ENCODE results near the gene DNAH1.

DNAH1 gene

DNA sequence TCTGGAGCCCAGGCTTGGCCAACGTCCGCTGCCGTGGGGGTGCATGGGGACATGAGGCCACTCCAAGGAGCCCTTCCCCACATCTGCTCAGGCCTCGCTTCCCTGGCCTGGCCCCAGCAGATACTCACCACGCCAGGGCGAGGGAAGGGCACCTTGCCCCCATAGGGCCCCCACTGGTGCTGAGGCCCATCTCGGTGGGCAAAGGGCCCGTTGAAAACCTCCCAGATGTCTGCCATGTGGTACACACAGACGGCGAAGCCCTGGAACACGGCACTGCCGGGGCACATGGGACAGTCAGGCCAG lies 124.1 kb downstream of the DNAH1 start:
- TF ChIP-seq, protein P1, sequence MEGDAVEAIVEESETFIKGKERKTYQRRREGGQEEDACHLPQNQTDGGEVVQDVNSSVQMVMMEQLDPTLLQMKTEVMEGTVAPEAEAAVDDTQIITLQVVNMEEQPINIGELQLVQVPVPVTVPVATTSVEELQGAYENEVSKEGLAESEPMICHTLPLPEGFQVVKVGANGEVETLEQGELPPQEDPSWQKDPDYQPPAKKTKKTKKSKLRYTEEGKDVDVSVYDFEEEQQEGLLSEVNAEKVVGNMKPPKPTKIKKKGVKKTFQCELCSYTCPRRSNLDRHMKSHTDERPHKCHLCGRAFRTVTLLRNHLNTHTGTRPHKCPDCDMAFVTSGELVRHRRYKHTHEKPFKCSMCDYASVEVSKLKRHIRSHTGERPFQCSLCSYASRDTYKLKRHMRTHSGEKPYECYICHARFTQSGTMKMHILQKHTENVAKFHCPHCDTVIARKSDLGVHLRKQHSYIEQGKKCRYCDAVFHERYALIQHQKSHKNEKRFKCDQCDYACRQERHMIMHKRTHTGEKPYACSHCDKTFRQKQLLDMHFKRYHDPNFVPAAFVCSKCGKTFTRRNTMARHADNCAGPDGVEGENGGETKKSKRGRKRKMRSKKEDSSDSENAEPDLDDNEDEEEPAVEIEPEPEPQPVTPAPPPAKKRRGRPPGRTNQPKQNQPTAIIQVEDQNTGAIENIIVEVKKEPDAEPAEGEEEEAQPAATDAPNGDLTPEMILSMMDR (conservative IDR thresholded peaks at IDR 0.05) = no peak
- no peak overlapping the region for H3K27ac ChIP-seq

DNA sequence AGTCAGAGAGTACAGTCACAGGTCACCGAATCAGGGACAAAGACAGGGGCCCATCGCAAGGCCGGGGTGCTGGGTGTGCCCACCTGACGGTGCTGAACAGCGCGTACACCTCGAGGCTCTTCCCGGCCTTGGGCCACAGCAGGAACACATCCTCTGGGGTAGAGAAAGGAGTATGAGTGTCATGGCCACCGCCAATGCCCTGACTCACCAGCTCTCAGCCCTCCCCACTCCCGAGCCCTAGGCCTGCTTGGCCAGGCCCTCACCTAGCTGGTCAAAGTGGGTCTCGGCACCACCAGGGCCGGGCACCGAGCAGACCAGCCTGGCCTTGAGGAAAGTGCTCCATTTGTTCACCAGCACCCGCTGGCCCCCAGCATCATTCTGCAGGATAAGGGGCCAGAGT lies 124.6 kb downstream of the DNAH1 start:
- H3K27ac ChIP-seq = no peak overlapping the region
- TF ChIP-seq, protein P1 (conservative IDR thresholded peaks at IDR 0.05) = no peak

DNA sequence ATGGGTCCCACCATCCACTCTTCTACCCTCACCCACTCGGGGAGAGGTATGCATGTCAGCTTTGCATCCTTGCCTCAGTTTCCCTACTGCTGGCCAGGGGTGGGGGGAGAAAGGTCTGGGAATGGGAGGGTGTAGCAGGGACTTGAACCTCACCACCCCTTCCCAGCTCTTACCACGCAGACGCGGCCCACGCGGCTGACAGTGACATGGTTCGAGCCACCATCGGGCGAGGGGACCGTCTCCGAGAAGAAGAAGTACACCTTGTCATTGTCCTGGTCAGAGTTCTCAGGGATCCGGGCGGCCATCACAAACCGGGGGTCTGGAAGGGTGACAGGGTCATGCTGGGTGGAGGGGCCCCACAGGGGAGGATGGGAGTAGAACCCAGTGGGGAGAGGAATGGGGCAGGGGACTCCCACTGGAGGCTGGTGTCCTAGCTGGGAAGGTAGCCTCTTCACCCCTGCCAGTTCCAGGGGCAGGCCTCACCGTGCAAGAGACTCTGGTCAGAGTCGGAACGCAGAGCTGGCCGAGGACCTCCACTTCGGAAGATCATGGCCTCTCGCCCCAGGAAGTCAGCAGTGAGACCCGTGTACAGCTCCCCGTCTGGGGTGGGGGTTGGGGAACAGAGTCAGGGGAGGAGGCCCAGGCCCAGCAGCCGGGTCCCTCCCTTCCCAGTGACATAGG lies 125.1 kb downstream of the DNAH1 start:
- no peak overlapping the region for H3K27ac ChIP-seq
- TF ChIP-seq, protein P1 (conservative IDR thresholded peaks at IDR 0.05) = no peak

DNA sequence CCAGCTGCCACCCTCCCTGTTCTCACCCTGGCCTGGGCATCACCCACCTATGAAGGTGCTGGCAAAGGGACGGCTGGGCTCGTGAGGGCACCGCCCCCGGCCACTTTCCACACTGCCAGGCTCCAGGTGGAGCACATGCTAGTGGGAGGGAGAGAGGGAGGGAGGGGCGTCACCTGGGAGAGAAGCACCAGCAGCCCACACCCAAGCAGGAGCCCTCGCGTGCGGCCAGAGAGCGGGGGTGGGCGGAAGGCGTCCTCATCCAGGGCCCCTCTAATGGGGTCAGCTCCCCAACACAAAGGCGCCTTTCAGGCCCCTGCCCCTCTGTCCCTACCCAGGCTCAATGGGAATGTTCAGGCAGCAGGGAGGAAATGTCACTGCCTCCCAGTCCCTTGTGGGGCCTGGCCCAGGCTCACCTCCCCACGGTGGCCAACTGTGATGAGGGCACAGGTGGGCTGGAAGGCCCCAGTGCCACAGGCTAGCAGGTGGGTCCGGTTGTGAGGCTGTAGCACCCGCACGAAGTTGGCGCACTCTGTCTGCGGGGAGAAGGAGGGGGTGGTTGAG lies 125.7 kb downstream of the DNAH1 start:
- TF ChIP-seq, protein P1 (conservative IDR thresholded peaks at IDR 0.05) = no peak
- H3K27ac ChIP-seq = no peak overlapping the region

DNA sequence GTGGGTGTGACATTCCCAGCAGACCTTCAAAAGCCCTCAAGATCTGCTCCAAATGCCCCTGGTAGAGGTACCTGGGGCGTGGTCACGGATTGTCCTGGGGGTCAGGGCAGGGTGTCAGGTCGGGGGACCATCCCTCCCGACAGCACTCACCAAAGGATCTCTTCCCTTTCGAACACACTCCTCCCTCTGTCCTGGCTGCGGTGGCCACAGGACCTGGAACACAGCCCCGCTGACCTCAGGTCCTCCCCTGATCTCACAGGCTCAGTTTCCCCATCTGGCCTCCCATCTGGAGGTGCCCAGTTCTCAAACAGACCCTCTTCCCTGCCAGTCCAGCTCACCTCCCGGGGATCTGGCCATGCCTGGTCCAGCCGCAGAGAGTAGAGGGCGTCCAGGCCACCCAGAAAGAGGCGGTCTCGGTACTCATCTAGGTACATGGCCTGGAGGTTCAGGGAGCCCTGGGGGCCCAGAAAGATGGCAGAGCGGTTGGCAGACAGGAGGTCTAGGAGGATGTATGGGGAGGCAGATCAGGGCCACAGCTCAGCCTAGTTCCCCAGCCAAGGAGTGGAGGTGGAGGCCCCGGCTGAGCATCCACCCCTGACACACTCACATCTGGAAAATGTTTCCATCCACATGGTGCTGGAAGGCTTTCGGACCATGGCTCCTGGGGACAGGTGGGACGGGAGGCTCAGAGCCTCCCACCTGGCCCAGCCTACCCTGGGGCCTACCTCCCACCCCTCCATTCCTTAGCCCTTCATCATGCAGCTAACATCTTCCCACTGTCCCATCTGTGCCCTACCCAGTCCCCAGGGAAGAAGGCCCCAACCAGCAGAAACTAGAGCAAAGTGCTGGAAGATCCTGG lies 126.5 kb downstream of the DNAH1 start:
- TF ChIP-seq, protein P1 (conservative IDR thresholded peaks at IDR 0.05) = no peak
- H3K27ac ChIP-seq = no peak overlapping the region

DNA sequence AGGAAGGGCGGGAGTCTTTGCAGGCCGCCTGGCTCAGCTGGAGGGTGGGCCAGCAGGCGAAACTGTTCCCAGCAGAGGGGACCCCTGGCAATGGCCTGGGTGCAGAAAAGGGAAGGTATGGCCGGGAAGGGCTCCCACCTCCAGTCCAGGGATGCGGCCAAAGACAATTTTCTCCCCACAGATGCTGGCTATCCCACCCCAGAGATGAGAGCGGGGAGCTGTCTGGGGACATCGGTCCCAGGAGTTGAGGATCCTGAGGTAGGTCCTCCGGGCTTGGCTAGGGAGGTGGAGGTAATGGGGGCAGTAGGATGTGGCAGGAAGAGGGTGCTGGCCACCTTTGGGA lies 127.1 kb downstream of the DNAH1 start:
- TF ChIP-seq, protein P1 (conservative IDR thresholded peaks at IDR 0.05) = no peak
- H3K27ac ChIP-seq = no peak overlapping the region

DNA sequence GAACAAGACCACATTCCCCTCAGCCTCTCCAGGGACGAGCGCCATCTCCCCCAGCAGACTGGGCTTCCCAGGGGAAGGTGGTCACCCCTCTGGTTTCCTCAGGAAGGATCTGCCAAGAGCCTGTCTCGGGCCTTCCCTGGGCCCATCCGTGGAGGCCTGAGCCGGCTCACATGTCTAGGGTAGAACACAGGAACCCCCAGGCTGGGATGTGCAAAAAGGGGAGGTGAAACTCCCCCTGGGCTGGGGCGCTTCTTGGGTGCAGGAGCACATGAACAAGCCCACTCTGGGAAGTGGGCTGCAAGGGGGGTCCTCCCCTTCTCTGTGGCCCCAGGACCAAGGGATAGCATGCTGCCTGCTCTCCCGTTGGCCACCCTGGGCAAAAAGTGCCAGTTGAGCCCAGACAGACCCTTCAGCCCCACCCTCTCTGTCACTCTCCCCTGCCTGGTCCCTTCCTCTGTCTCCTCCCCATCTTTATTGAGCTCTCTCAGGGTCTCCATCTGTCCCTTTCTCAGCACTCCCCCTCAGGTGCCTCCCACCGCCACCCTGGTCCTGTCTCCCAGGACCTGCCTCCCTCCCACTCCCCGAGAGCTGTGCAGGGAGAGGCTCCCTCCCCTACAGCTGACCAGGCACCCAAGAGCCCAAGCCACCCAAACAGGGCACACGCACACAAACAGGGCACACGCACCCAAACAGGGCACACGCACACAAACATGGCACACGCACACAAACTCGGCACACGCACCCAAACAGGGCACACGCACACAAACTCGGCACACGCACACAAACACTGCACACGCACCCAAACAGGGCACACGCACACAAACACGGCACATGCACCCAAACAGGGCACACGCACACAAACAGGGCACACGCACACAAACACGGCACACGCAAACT lies 127.9 kb downstream of the DNAH1 start:
- H3K27ac ChIP-seq = no peak overlapping the region
- TF ChIP-seq, protein P1 (conservative IDR thresholded peaks at IDR 0.05) = no peak
